GM19240 (cell line): ENCODE data around the gene PAMR1.
"Not testable (repeated sequence)": the region's sequence is repeated elsewhere in the genome, so short reads cannot be mapped to it uniquely, and the experiment has no call there.

ENCODE experiments used
- DNase-seq: peaks from one replicate; pipeline ENCODE4 v3.0.0; 2011; ENCODE audit warnings: low spot score; ENCODE audit not compliant: insufficient read length

Gene PAMR1

DNA sequence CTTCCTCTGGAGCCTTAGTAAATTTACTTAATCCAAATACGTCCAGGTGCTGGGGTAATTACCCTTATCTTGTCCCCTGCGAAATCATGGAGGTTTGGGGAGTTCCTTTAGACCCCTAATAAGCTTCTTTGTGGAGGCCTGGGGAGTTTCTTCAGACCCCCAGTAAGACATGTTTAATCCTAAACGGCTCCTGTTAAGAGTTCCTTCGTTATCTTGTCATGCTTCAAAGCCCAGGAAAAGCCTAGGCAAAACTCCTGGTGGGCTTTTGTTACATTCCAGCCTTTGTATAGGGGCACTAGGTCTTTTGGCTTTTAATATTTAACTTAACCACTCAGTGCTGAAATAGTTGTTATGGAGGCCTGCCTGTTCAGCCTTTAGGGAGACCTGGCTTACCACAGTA is 18.1 kb upstream of the PAMR1 start:
- no peak for DNase-seq

DNA sequence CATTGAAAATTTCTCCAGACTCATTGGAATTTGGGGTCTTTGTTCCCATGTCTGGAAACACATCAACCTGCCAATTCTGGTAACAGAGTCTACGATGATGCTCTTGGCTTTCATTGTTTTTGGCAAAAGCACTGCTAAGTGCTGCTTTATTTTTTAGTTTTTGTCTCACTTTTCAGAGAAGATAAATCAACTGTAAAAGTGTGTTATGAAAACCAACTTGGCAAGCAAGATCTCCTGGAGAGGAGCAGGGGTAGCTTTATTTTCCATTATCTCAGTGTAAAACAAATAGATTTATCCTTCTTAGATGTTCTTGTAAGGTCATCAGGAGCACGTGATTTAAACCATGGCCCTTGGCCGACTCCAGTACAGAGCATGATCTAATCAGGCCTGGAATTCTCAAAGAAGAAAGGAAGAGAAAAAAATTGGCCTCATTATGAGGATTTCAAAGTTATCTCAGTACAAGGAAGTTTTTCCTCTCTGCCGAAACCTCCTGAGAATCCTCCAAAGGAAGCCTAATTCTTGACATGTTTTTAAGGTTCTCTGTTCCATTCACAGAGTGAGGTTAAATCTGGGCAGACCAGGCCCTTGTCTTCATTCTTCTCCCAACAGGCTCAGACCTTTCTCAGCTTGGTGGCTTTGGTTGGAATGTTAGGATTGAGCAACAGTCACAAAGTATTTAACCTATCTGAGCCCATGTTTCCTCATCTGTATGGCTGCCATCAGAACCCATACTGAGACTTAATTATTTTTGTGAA is 16.4 kb upstream of the PAMR1 start:
- DNase-seq = no peak

DNA sequence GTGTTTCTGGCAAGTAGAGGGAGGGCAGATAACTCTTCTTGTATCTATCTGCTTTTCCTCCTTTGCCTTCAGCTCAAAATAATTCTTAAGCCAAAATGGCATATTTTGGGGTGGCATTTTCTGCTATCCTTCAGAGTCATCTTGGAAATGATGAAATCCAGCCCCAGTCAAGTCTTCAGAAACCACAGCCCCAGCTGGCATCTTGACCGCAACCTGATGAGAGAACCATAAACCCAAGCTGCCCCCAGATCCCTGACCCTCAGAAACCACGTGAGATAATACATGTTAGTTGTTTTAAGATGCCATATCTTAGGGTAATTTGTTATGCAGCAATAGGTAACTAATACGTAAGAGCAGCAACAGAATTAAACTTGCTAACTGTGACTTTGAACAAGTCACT is 15.1 kb upstream of the PAMR1 start:
- no peak for DNase-seq

DNA sequence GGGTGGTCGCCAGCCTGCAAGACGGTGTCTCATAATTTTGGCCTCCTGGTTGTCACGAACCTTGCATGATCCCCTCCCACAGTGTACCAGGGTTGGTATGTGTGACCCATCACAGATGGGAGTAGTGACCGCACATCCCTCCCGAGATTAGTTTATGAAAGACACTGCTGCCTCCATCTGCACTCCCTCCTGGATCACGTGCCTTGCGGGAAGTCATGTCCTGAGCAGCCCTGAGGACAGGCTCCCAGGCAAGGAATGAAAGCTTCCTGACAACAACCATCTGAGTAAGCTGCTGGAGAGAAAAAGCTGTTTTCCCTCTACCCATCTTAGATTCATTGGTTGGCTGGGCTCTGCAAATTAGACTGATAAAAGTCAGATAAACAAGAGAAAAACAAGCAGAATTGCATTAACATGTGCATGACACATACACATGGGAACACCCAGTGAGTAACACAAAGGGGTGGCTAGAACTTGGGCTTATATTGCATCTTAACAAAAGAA is 14.4 kb upstream of the PAMR1 start:
- DNase-seq = no peak

DNA sequence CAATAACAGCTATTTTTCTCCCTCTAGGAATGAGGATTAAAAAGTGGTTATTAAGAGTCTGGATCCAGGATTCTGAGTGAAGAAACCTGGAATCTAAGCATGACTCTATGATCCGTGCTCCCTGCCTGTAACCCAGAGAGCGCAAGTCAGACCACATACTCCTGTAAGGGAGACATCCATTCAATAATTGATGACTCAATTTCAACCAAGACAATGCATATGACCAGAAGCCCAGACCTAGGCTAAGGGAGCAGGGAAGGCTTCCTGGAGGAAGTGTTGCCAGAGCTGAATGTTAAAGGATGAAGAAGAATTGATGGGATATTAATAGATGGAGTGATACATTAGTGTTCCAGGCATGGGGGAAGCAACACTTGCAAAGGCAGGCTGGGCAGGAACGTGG is 13.8 kb upstream of the PAMR1 start:
- DNase-seq = no peak

DNA sequence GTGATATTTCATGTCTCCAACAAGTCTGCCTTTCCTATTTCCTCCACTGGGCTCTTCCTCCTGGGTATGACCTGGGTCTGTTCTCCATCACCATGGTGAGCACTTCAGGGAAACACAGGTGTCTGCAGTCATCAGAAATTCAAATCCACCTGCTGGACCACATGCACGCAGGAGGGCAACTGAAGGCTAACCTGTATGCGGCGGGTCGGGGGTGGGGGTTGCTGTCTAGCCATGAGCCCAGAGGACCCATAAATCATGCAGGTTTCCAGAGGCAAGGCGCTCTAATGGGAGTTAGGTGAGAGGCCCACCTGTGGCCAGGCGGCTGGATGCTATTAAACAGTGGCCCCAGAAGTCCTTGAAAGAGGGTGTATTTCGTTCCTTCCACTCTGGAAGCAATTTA is 11.1 kb upstream of the PAMR1 start:
- no peak for DNase-seq

DNA sequence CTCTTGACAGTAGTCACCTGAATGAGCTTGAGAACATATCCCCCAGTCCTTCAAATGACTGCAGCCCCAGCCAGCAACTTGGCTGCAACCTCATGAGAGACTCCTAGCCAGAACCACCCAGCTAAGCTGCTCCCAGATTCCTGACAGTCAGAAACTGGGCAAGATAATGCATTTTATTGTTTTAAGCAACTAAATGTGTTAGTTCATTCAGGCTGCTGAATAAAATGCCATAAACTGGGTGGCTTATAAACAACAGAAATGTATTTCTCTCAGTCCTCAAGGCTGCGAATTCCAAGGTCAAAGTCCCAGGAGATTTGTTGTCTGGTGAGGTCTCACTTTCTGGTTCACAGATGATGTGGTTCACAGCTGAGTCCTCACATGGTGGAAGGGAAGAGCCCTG is 5.8 kb upstream of the PAMR1 start:
- no peak for DNase-seq

DNA sequence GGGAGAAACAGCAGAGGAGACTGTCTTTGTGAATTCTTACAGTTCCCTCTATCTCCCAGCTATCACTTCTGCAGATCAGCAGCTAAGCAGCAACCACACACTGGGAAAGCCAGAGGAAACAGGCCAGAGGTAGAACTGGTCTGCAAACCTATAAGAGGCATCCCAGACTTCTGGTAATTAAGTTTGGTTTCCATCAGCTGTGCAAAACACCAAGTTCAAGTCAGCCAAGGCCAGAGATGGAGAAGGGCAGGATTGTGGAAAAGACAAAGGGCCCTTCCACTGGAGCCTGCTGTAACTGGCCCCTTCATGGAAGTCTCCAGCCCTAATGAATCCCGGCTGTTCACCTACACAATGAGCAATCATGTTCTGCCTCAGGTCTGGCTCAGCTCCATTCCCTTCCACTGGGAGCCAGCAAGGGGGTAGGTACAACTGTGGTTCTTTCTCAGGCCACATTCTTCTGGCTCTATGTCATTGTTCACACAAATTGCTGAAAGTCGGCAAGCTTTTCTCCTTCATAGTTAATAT is 4.6 kb upstream of the PAMR1 start:
- no peak for DNase-seq

DNA sequence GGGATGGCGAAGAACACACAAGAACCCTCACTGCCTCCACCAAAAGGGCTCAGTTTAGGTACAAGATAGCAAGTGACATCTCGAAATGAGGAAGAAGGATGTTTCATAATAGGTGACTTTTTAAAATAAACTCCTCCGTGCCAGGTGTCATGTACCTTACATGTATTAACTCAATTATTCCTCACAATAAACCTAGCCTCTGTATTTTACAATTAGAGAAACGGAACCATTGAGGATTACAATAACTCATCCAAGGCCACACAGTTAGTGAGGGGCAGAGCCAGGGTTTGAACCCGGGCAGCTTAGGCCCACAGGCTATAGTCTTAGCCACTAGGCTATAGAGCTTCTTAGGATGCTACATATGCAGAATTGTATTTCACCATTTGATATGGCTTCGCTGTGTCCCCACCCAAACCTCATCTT is 965 bp upstream of the PAMR1 start:
- DNase-seq = no peak

DNA sequence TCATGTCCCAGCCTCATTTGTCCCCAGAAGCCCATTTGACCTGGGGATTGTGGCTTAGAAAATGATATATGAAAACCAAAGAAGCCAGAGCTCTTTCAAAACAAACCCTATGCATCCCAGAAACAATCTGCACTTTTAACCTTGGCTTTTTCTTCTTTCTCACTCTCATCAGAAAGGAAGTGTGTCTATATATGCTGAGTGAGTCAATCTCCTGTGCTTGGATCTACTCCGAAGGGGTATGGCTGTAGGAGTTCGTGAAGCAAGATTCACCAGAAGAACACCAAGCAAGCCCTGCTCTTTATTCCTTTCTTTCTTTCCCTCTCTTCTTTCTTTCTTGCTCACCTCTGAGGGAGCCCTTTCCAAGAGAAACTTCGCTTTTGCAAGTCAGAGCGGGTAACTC is 636 bp downstream of the PAMR1 start:
- DNase-seq = no peak

DNA sequence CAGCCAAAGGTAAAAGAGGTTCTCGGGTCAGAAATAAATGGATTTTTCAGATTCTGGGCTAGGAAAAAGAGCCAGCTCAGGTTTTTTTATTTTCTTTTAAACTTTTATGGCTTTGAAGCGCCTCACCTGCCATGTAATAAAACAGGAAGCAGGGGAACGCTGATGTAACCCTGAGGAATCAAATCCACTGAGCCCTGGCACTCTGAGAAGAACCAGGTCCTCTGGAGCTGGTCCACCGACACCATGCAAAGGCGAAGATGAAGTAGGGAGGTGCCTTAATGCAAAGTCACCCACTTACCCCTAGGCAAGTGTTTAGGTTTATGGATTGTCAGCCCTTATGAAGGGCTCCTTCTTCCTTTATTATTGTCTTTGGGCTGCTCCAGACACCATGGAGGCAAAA is 1.6 kb downstream of the PAMR1 start:
- DNase-seq = no peak

DNA sequence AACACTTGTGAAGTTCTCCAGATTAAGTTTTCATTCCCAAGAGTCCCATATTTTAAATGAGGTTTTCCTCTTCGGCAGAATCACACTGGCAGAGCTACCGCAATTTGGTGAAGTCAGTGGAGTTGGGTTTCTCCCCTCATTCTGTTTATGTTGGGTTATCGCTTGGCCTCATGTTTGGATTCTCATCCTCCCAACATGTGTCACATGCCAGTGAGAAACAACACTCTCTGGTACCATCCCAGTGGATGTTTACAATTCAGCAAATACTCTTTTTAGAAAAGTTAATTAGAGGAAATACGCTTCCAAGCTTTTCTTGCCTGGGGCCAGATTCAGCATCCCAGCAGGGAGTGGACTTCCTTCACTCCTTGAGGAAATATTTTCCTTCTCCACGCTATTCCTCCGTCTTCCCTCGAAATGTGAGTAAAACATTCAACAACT is 2.1 kb downstream of the PAMR1 start:
- DNase-seq = no peak

DNA sequence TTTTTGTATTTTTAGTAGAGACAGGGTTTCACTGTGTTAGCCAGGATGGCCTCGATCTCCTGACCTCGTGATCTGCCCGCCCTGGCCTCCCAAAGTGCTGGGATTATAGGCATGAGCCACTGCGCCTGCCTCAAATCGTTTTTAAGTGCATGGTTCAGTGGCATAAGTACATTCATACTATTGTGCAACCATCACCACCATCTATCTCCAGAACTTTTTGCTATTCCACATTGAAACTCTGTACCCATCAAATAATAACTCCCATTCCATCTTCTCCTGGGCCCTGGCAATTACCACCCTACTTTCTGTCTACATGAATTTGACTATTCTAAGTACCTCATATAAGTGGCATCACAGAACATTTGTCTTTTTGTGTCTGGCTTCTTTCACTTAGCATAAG is 3.3 kb downstream of the PAMR1 start:
- DNase-seq = not testable (repeated sequence)

DNA sequence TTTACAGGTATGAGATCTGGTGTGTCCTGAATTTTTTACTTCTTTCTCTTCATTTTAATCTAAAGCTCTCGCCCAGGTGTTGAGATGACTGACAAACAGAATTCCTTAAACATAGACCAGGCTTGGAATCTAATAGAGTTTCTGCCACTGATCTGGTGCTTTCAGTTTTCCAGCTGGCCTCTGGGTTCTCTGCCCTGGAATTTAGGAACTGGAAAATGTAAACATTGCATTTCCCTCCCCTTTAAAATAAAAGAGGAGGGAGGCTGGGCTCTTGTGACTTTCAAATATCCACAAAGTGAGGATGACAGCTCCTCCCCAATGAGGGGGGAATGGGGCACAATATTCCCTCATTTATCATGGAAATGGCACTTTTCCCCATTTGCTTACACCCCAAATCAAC is 5.0 kb downstream of the PAMR1 start:
- no peak for DNase-seq

DNA sequence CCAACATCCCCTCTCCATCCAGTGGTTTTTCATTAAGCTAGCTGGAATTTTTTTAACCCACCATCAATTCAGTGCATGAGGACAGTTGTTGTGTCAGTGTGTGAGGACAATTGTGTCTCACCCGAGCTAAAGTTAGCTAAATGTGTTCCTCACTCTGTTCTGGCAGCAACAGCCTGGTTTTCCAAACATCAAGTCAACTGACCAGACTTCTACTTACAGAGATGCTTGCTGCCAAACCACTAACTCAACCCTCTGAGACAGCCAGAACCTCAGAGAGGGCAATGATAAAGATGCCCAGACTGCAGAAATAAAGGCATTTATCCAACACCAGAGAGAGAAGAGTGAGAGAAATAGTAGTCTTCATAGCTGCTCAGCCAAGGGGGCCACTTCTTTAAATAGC is 6.7 kb downstream of the PAMR1 start:
- DNase-seq = no peak

DNA sequence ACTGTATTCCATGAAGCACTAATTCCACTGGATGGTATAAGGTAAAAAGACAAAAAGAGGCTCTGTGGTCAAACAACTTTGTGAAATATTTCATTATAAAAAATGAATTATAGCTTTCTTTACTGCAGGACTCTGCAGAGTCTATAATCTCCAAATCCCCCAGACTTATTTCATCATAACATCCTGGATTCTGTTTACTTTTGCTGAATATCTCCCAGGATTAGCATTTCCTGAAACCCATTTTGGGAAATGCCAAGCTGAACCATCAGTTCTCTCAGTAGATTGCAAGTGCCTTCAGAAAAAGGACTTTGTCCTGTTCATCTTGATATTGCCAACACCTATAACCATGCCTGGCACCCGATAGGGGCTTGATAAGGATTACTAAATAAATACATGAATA is 7.9 kb downstream of the PAMR1 start:
- DNase-seq = no peak

DNA sequence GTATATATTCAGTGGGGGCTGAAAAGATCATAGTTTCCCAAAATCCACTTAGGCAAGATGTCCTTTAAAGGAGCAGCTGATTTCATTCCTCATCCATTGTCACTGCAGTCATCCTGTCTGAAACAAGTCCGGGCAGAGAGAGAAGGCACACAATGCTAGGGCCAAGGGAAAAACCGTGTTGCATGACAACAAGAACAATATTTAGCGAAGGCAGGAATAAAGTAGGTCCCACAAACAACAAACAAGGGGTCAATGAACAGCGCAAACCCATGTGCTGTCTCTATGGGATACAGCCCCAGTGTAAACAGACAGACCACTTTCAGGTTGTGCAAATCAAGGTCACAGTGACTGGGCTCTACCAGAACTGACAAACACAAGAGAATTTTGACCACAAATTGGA is 9.0 kb downstream of the PAMR1 start:
- no peak for DNase-seq

DNA sequence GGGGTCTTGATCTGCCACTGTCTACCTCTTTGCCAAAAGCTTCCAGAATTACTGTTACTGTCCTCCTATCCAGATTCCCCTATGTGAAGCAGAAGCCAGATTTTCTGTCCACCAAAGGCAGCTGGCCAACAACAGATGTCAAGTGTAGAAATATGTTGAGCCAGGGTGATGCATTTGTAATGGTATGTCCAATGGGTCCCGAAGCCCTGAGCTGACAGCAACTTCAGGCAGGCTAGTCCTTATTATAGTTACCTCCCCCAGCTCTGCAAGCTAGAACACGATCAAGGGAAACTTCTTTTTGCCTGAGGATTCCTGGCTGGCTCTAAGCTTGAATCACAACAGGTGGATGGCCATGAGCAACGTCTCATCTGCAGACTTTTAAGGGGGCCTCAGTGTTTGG is 10.2 kb downstream of the PAMR1 start:
- no peak for DNase-seq

DNA sequence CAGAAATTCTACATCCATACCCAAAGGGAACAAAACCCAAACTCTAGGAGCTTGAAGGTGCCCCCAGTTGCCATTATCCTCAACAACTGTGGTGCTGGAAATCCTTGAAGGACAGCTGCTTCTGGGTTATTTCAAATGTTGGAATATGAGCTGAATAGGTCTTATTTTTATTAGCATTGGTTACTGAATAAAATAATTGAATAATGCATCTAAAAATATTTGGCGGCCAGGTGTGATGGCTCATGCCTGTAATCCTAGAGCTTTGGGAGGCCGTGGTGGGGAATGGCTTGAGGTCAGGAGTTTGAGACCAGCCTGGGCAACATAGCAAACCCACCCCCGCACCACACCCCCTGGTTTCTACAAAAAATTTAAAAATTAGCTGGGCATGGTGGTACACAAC is 10.9 kb downstream of the PAMR1 start:
- DNase-seq = no peak

DNA sequence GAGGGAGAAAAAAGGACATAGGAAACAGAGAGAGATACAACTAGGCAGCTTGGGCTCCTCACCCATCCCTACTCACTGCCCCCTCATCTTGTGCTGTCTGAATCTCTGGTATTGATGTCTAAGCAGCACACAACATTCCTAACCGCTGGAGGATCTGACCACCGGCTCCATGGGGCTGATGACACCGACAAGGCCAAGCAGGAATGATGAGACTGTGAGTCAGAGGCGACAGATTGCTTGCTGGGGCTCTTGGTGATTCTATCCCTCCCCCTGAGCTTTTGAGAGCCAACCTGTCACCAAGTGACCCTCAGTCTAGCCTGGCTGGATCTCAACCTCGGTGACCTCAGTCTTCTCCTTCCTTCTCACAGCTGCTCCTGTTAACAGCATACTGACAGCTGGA is 13.8 kb downstream of the PAMR1 start:
- no peak for DNase-seq

DNA sequence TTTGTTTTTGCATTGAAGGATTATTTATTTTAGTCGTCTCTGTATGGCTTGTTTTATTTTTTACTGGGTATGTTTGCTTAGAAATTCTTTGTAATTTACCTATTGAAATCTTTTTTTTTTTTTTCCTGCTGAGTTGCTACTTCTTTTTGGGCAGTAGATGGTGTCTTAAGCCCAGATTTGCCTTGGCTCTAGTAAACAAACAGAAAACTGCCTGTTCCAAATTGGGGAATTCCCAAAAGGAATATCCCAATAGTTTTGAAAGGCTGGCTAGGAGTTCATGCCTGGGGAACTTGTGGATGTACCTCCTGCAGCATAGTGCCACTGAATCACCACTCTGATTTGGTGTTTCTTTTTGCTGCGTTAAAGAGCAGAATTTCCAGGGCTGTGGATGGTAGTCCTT is 17.7 kb downstream of the PAMR1 start:
- no peak for DNase-seq

DNA sequence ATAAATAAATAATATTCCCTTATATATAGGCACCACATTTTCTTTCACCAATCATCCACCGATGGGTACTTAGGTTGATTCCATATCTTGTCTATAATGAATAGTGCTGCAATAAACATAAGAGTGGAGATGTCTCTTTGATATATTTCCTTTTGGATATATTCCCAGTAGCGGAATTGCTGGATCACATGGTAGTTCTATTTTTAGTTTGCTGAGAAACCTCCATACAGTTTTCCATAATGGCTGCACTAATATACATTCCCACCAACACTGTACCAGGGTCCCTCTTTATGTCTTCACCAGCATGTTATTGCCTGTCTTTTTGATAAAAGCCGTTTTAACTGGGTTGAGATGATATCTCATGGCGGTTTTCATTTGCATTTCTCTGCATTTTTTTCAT is 23.6 kb downstream of the PAMR1 start:
- no peak for DNase-seq

DNA sequence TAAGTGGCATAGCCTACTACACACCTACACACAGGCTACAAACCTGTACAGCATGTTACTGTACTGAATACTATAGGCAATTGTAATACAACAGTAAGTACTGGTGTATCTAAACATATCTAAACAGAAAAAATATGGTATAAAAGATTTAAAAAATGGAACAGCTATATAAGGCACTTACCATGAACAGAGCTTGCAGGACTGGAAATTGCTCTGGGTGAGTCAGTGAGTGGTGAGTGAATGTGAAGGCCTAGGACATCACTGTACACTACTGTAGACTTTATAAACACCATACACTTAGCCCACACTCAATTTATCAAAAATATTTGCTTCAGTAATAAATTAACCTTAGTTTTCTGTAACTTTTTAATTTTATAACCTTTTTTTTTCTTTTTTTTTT is 24.7 kb downstream of the PAMR1 start:
- DNase-seq = no peak
